Activated naive CD4-positive, alpha-beta T cell treated with anti-CD3 and anti-CD28 coated beads, Interleukin-2, amount 50 U/mL, for 72 hours (primary cell): Measurements from ENCODE around the gene CATSPERD. TPM values are rescaled to one million over a fixed set of nuclear protein-coding genes. Genes with fewer than 3 reads are reported as not detected.

Source experiments
- ATAC-seq, 2 donors: fragments of 150-1000 bp; cut with Tn5 transposase; 2 replicates each; pipeline ENCODE4 v1.10.0; 2021; ENCODE audit warnings: mild to moderate bottlenecking in 2 of 2, moderate library complexity in 2 of 2
- DNase-seq, 2 donors: peaks; one replicate each; pipeline ENCODE4 v3.0.0; 2021 to 2022; ENCODE audit warnings: low spot score in 2 of 2
- H3K27ac Mint-ChIP-seq, 2 donors: one replicate each; pipeline ENCODE4 v1.8.0; 2022; ENCODE audit warnings: mild to moderate bottlenecking in 2 of 2, mixed read lengths in 2 of 2
- H3K36me3 Mint-ChIP-seq, 2 donors: one replicate each; pipeline ENCODE4 v1.8.0; 2022; ENCODE audit warnings: mixed read lengths in 2 of 2
- H3K9me3 Mint-ChIP-seq, 2 donors: one replicate each; pipeline ENCODE4 v1.8.0; 2022; ENCODE audit warnings: mixed read lengths in 2 of 2
- total RNA-seq, 2 donors: library from RNA; stranded (reverse); gene quantifications; one replicate each; pipeline ENCODE4 v1.2.3, GENCODE V29; 2022

CATSPERD gene
- total RNA-seq, 2 donors from 2014 or later: not detected

- H3K27ac Mint-ChIP-seq: no peak overlapping the region
- no peaks in the 10 kb centered on the region for H3K9me3 Mint-ChIP-seq
- DNase-seq (no peak), ATAC-seq (no peak)
- no peaks in the 10 kb centered on the region for H3K36me3 Mint-ChIP-seq
These were observed 100.3 kb downstream of the CATSPERD start for GRCh38 chr19:5820785-5821184.

GRCh38 chr19:5821521-5822180 lies 101.2 kb downstream of the CATSPERD start:
- DNase-seq (no peak), ATAC-seq (no peak)
- Mint-ChIP-seq H3K36me3 (no peaks in the 10 kb centered on the region), H3K9me3 (no peaks in the 10 kb centered on the region), H3K27ac (no peak overlapping the region)

GRCh38 chr19:5822181-5822844 lies 101.9 kb downstream of the CATSPERD start:
- Mint-ChIP-seq H3K9me3 (no peaks in the 10 kb centered on the region), H3K27ac (no peak overlapping the region), H3K36me3 (no peaks in the 10 kb centered on the region)
- DNase-seq (no peak), ATAC-seq (no peak)

GRCh38 chr19:5823579-5824281 lies 103.3 kb downstream of the CATSPERD start:
- no peak for ATAC-seq
- Mint-ChIP-seq H3K27ac (no peak overlapping the region), H3K36me3 (peaks cover 0 to 7% of the 10 kb centered on the region in 2 donors), H3K9me3 (no peaks in the 10 kb centered on the region)
- DNase-seq: no peak

- Mint-ChIP-seq H3K9me3 (no peaks in the 10 kb centered on the region), H3K36me3 (peaks cover 0 to 9% of the 10 kb centered on the region in 2 donors), H3K27ac (no peak overlapping the region)
- no peak for DNase-seq
- ATAC-seq: no peak
These were observed 104.3 kb downstream of the CATSPERD start for GRCh38 chr19:5824751-5825150.

GRCh38 chr19:5825178-5825577 lies 104.7 kb downstream of the CATSPERD start:
- DNase-seq (no peak), ATAC-seq (no peak)
- Mint-ChIP-seq H3K9me3 (no peaks in the 10 kb centered on the region), H3K36me3 (peaks cover 0 to 9% of the 10 kb centered on the region in 2 donors), H3K27ac (no peak overlapping the region)

- Mint-ChIP-seq H3K9me3 (no peaks in the 10 kb centered on the region), H3K27ac (peak overlapping the region; percentile 95 to 97)
- no peak for ATAC-seq
These were observed 106.3 kb downstream of the CATSPERD start for GRCh38 chr19:5826531-5827341.

GRCh38 chr19:5827342-5827890 lies 107.0 kb downstream of the CATSPERD start:
- DNase-seq (no peak), ATAC-seq (no peak)
- Mint-ChIP-seq H3K36me3 (peaks cover 0 to 9% of the 10 kb centered on the region in 2 donors), H3K9me3 (no peaks in the 10 kb centered on the region), H3K27ac (peak overlapping the region; percentile 95 to 97)

More at GRCh38 chr19:5826531-5827341, 106.3 kb downstream of the CATSPERD start:
- H3K36me3 Mint-ChIP-seq: peaks cover 0 to 9% of the 10 kb centered on the region in 2 donors
- DNase-seq: no peak

GRCh38 chr19:5827891-5828660 lies 107.6 kb downstream of the CATSPERD start:
- DNase-seq: peak; percentile 99 to 100
- Mint-ChIP-seq H3K27ac (peak overlapping the region; percentile 97 to 100), H3K36me3 (peaks cover 0 to 9% of the 10 kb centered on the region in 2 donors), H3K9me3 (no peaks in the 10 kb centered on the region)
- peak; percentile 84 for ATAC-seq

Other genes with a start within 250 kb of the CATSPERD start
- 1 to 10 TPM in 1 of 2 donors, under 1 TPM in 1; 0.82 to 1.7 TPM for gene TINCR, start 152.7 kb upstream of the CATSPERD start, total RNA-seq
- 100 to 1,000 TPM; 107 to 233 TPM for gene SAFB2, start 97.9 kb upstream of the CATSPERD start, total RNA-seq
- 100 to 1,000 TPM; 127 to 154 TPM for gene SAFB, start 97.6 kb upstream of the CATSPERD start, total RNA-seq
- 10 to 100 TPM; 32.0 to 47.2 TPM for gene MICOS13, start 40.1 kb upstream of the CATSPERD start, total RNA-seq
- 1 to 10 TPM; 3.2 to 5.2 TPM for gene HSD11B1L, start 39.6 kb upstream of the CATSPERD start, total RNA-seq
- 1,000 to 10,000 TPM; 1,044 to 1,174 TPM for gene RPL36, start 30.3 kb upstream of the CATSPERD start, total RNA-seq
- 100 to 1,000 TPM; 178 to 359 TPM for gene LONP1, start 491 bp upstream of the CATSPERD start, total RNA-seq
- 1 to 10 TPM; 1.8 to 7.4 TPM for gene PRR22, start 64.1 kb downstream of the CATSPERD start, total RNA-seq
- 10 to 100 TPM; 47.2 to 56.3 TPM for gene DUS3L, start 70.5 kb downstream of the CATSPERD start, total RNA-seq
- 1 to 10 TPM; 1.1 to 2.1 TPM for gene NRTN, start 84.4 kb downstream of the CATSPERD start, total RNA-seq
- under 1 TPM in 1 of 2 donors, not detected in 1; 0.27 TPM for gene FUT6, start 119.1 kb downstream of the CATSPERD start, total RNA-seq
- under 1 TPM in 1 of 2 donors, not detected in 1; 0.32 TPM for gene FUT3, start 130.8 kb downstream of the CATSPERD start, total RNA-seq
- gene FUT5, start 149.9 kb downstream of the CATSPERD start, total RNA-seq: under 1 TPM; 0.23 to 0.36 TPM
- 100 to 1,000 TPM; 206 to 224 TPM for gene NDUFA11, start 183.2 kb downstream of the CATSPERD start, total RNA-seq
- gene VMAC, start 184.2 kb downstream of the CATSPERD start, total RNA-seq: 1 to 10 TPM; 3.8 to 3.9 TPM
- 1 to 10 TPM; 5.1 to 6.0 TPM for gene CAPS, start 193.6 kb downstream of the CATSPERD start, total RNA-seq